GM23338 (cell line): ENCODE measurements around the gene TMEM127. TPM values are rescaled to one million over a fixed set of nuclear protein-coding genes. Genes with fewer than 3 reads are reported as not detected.
A peak's percentile ranks its signal among the peaks of the same experiment; 100 is the strongest.

ENCODE experiments used
- ATAC-seq: fragments of 200-7000 bp; cut with Tn5 transposase; 3 replicates; pipeline ENCODE4 v1.9.1; 2020
- DNase-seq: peaks from one replicate; pipeline ENCODE4 v3.0.0-alpha.2; 2015; ENCODE audit warnings: low spot score
- H2AFZ ChIP-seq: fragments of 200-600 bp; sonication (generic); 2 replicates; pipeline ENCODE4 v1.8.0; 2016; ENCODE audit warnings: antibody characterized with exemption, mild to moderate bottlenecking, moderate library complexity
- H3F3A ChIP-seq: fragments of 200-600 bp; sonication (generic); replicated peaks from 2 replicates; pipeline ENCODE4 v1.8.0; 2017; ENCODE audit warnings: antibody characterized with exemption, mixed run types, low read depth
- H3K27ac ChIP-seq: fragments of 200-600 bp; sonication (generic); 2 replicates; pipeline ENCODE4 v1.6.1; 2016; ENCODE audit warnings: low read depth
- H3K27me3 ChIP-seq: fragments of 200-600 bp; sonication (generic); 2 replicates; pipeline ENCODE4 v1.8.0; 2016; ENCODE audit warnings: mild to moderate bottlenecking, mixed run types, moderate library complexity; ENCODE audit not compliant: insufficient read depth
- H3K36me3 ChIP-seq: fragments of 200-600 bp; sonication (generic); 2 replicates; pipeline ENCODE4 v1.8.0; 2016; ENCODE audit warnings: mild to moderate bottlenecking; ENCODE audit not compliant: insufficient read depth
- H3K4me1 ChIP-seq: fragments of 200-600 bp; sonication (generic); 2 replicates; pipeline ENCODE4 v1.8.0; 2016; ENCODE audit warnings: mild to moderate bottlenecking, moderate library complexity; ENCODE audit not compliant: insufficient read depth
- H3K4me2 ChIP-seq: fragments of 200-600 bp; sonication (generic); 2 replicates; pipeline ENCODE4 v1.7.1; 2017; ENCODE audit warnings: mixed run types
- H3K4me3 ChIP-seq: fragments of 200-600 bp; sonication (generic); 2 replicates; pipeline ENCODE4 v1.6.1; 2016; ENCODE audit warnings: mixed run types
- H3K79me2 ChIP-seq: fragments of 200-600 bp; sonication (generic); replicated peaks from 2 replicates; pipeline ENCODE4 v1.8.0; 2017; ENCODE audit warnings: mild to moderate bottlenecking; ENCODE audit not compliant: insufficient read depth
- H3K9me2 ChIP-seq: fragments of 200-600 bp; sonication (generic); 2 replicates; pipeline ENCODE4 v1.8.0; 2017; ENCODE audit not compliant: insufficient read depth
- H4K20me1 ChIP-seq: fragments of 200-600 bp; sonication (generic); replicated peaks from 2 replicates; pipeline ENCODE4 v1.8.0; 2017; ENCODE audit warnings: mild to moderate bottlenecking; ENCODE audit not compliant: insufficient read depth
- H3K27ac Mint-ChIP-seq: 2 replicates; pipeline ENCODE4 v1.8.0; 2020; ENCODE audit warnings: inconsistent platforms, mild to moderate bottlenecking, moderate library complexity, mixed read lengths
- H3K27me3 Mint-ChIP-seq: 3 replicates; pipeline ENCODE4 v1.8.0; 2022; ENCODE audit warnings: low read depth, mild to moderate bottlenecking, moderate library complexity, mixed read lengths, inconsistent platforms; ENCODE audit not compliant: insufficient read depth, poor library complexity
- H3K36me3 Mint-ChIP-seq: 3 replicates; pipeline ENCODE4 v1.8.0; 2021; ENCODE audit warnings: low read depth, mild to moderate bottlenecking, inconsistent platforms, moderate library complexity, mixed read lengths
- H3K4me1 Mint-ChIP-seq: 3 replicates; pipeline ENCODE4 v1.8.0; 2020; ENCODE audit warnings: mild to moderate bottlenecking, inconsistent platforms, mixed read lengths
- H3K4me3 Mint-ChIP-seq: 3 replicates; pipeline ENCODE4 v1.8.0; 2021; ENCODE audit warnings: moderate library complexity, mild to moderate bottlenecking, inconsistent platforms, mixed read lengths
- H3K9me3 Mint-ChIP-seq: 3 replicates; pipeline ENCODE4 v1.8.0; 2020; ENCODE audit warnings: moderate library complexity, mild to moderate bottlenecking, inconsistent platforms, mixed read lengths
- CREB1 ChIP-seq: fragments of 250-450 bp; sonication (Bioruptor Pico); IDR thresholded peaks from 2 replicates; pipeline ENCODE4 v1.5.0; 2020; ENCODE audit warnings: low read depth, mild to moderate bottlenecking, moderate library complexity
- CTCF ChIP-seq, 2 experiments: fragments of 200-600 bp in 1 of 2; sonication (generic) in 1 of 2; conservative IDR thresholded peaks; 2 replicates each; pipeline versions ENCODE4 v1.5.1 to v1.6.1; 2016 to 2017; ENCODE audit warnings: antibody characterized with exemption in 2 of 2, low read depth in 2 of 2, mild to moderate bottlenecking in 2 of 2, moderate library complexity in 1 of 2
- ETS1 ChIP-seq: IDR thresholded peaks from 2 replicates; pipeline ENCODE4 v1.6.1; 2016; ENCODE audit warnings: antibody characterized with exemption
- EZH2 ChIP-seq: fragments of 200-600 bp; sonication (generic); IDR thresholded peaks from one replicate; pipeline ENCODE4 v1.8.0; 2017; ENCODE audit warnings: antibody characterized with exemption, mild to moderate bottlenecking, low read depth; ENCODE audit not compliant: unreplicated experiment
- EZH2phosphoT487 ChIP-seq: fragments of 200-600 bp; sonication (generic); IDR thresholded peaks from one replicate; pipeline ENCODE4 v1.8.1; 2018; ENCODE audit warnings: antibody characterized with exemption; ENCODE audit not compliant: unreplicated experiment
- JUNB ChIP-seq: IDR thresholded peaks from one replicate; pipeline ENCODE4 v1.6.1; 2016; ENCODE audit warnings: antibody characterized with exemption; ENCODE audit not compliant: unreplicated experiment
- NANOG ChIP-seq: IDR thresholded peaks from 2 replicates; pipeline ENCODE4 v1.6.1; 2016; ENCODE audit warnings: antibody characterized with exemption, borderline replicate concordance
- POLR2AphosphoS5 ChIP-seq: IDR thresholded peaks from 2 replicates; pipeline ENCODE4 v1.6.1; 2016; ENCODE audit warnings: antibody characterized with exemption, low read depth
- REST ChIP-seq: IDR thresholded peaks from one replicate; pipeline ENCODE4 v1.6.1; 2018; ENCODE audit warnings: antibody characterized with exemption; ENCODE audit not compliant: unreplicated experiment
- STAT1 ChIP-seq: IDR thresholded peaks from one replicate; pipeline ENCODE4 v1.6.1; 2016; ENCODE audit warnings: antibody characterized with exemption; ENCODE audit not compliant: unreplicated experiment
- ZNF114 ChIP-seq: fragments of 250-450 bp; sonication (Bioruptor Pico); IDR thresholded peaks from 2 replicates; pipeline ENCODE4 v1.5.0; 2020; ENCODE audit warnings: mild to moderate bottlenecking, moderate library complexity
- ZNF331 ChIP-seq: fragments of 250-450 bp; sonication (Bioruptor Pico); IDR thresholded peaks from 2 replicates; pipeline ENCODE4 v1.5.0; 2020; ENCODE audit warnings: low read depth, mild to moderate bottlenecking, moderate library complexity
- polyA plus RNA-seq: library from polyadenylated mRNA; unstranded; fragments of >200 nt; fragmentation: Nextera tagmentation; extraction: Ambion mirVana; gene quantifications from 2 replicates; pipeline ENCODE4 v1.2.1, GENCODE V29; 2016
- total RNA-seq: library from RNA; depleted of rRNA; stranded (reverse); fragments of >200 nt; shearing (Covaris generic); gene quantifications from 2 replicates; pipeline ENCODE4 v1.2.3, GENCODE V29; 2014

Gene TMEM127
- total and polyA plus RNA-seq, 2 experiments from 2014 or later: 4.9 to 19.9 TPM

GRCh38 chr2:96262306-96262705, 3.5 kb downstream of the TMEM127 start (continued):
- TF ChIP-seq REST (no peak), POLR2AphosphoS5 (no peak), CTCF (conservative IDR thresholded peaks at IDR 0.05; ENCODE audit: low read depth in 2 of 2) (no peak)

- Mint-ChIP-seq H3K9me3 (no peaks in the 10 kb centered on the region; the same call in 2 of the 3 replicates), H3K36me3 (peaks cover 2% of the 10 kb centered on the region), H3K4me1 (peaks cover 22% of the 10 kb centered on the region), H3K27ac (no peak overlapping the region), H3K27me3 (peaks cover 11% of the 10 kb centered on the region), H3K4me3 (no peak overlapping the region)
- peaks cover 38% of the 10 kb centered on the region for H4K20me1 ChIP-seq
- H3K9me2 ChIP-seq: no peaks in the 10 kb centered on the region
- 0 out of 2 replicates have a peak overlapping the region, but pooled peaks have one; percentile 6 for H3K27ac ChIP-seq
- 0 out of 2 replicates have a peak, but pooled peaks cover 3% of the 10 kb centered on the region for H3K36me3 ChIP-seq
- H3K79me2 ChIP-seq: peaks cover 46% of the 10 kb centered on the region
- H3F3A ChIP-seq: peaks cover 2% of the 10 kb centered on the region
- H2AFZ ChIP-seq: no peak overlapping the region
- DNase-seq (no peak), ATAC-seq (no peak)
- peaks cover 10% of the 10 kb centered on the region; the same call in 1 of the 2 replicates for H3K4me1 ChIP-seq
- H3K4me2 ChIP-seq: no peak overlapping the region
- H3K4me3 ChIP-seq: no peak overlapping the region
- no peaks in the 10 kb centered on the region for H3K27me3 ChIP-seq
- TF ChIP-seq ZNF331 (CRISPR knock-in tag): no peak
- TF ChIP-seq POLR2AphosphoS5: no peak
- no peak for TF ChIP-seq CTCF (conservative IDR thresholded peaks at IDR 0.05; ENCODE audit: low read depth in 2 of 2)
- no peak for TF ChIP-seq EZH2
- TF ChIP-seq REST: no peak
- TF ChIP-seq ETS1: no peak
- TF ChIP-seq JUNB: no peak
- TF ChIP-seq CREB1: no peak
- no peak for TF ChIP-seq ZNF114 (CRISPR knock-in tag)
- TF ChIP-seq NANOG: no peak
- TF ChIP-seq STAT1: no peak
- no peak for TF ChIP-seq EZH2phosphoT487
Measured at GRCh38 chr2:96261328-96262003, 4.3 kb downstream of the TMEM127 start.
